MM.1S (cell line): Measurements from ENCODE around the gene METTL24.

Source experiments
- DNase-seq: peaks from one replicate; pipeline ENCODE4 v3.0.0-alpha.2; 2015
- H2AFZ ChIP-seq: fragments of 300-600 bp; sonication (generic); 2 replicates; pipeline ENCODE4 v1.6.0; 2016; ENCODE audit warnings: antibody characterized with exemption, low read length
- H3F3A ChIP-seq: fragments of 300-600 bp; sonication (generic); 2 replicates; pipeline ENCODE4 v1.6.1; 2016; ENCODE audit warnings: mild to moderate bottlenecking, antibody characterized with exemption, low read length, moderate library complexity, mixed read lengths; ENCODE audit not compliant: insufficient read depth
- H3K27ac ChIP-seq: fragments of 300-600 bp; sonication (generic); 2 replicates; pipeline ENCODE4 v1.5.1; 2016; ENCODE audit warnings: mild to moderate bottlenecking, low read length
- H3K27me3 ChIP-seq: fragments of 300-600 bp; sonication (generic); replicated peaks from 2 replicates; pipeline ENCODE4 v1.6.0; 2016; ENCODE audit warnings: low read length; ENCODE audit not compliant: insufficient read depth
- H3K36me3 ChIP-seq: fragments of 300-600 bp; sonication (generic); replicated peaks from 2 replicates; pipeline ENCODE4 v1.6.1; 2016; ENCODE audit warnings: mild to moderate bottlenecking, low read length, mixed read lengths; ENCODE audit not compliant: insufficient read depth
- H3K4me1 ChIP-seq: fragments of 300-600 bp; sonication (generic); 2 replicates; pipeline ENCODE4 v1.6.1; 2016; ENCODE audit warnings: low read length, mixed read lengths
- H3K4me2 ChIP-seq: fragments of 300-600 bp; sonication (generic); 2 replicates; pipeline ENCODE4 v1.6.0; 2016; ENCODE audit warnings: low read depth, low read length
- H3K4me3 ChIP-seq: fragments of 300-600 bp; sonication (generic); 2 replicates; pipeline ENCODE4 v1.5.1; 2016; ENCODE audit warnings: low read length, mixed read lengths
- H3K79me2 ChIP-seq: fragments of 300-600 bp; sonication (generic); 2 replicates; pipeline ENCODE4 v1.6.1; 2016; ENCODE audit warnings: mixed run types, low read length, mixed read lengths
- H3K9ac ChIP-seq: fragments of 300-600 bp; sonication (generic); 2 replicates; pipeline ENCODE4 v1.6.1; 2016; ENCODE audit warnings: low read length, mixed read lengths
- H3K9me2 ChIP-seq: fragments of 300-600 bp; sonication (generic); replicated peaks from 2 replicates; pipeline ENCODE4 v1.6.1; 2016; ENCODE audit warnings: mild to moderate bottlenecking, low read length, mixed read lengths; ENCODE audit not compliant: insufficient read depth
- H3K9me3 ChIP-seq: fragments of 300-600 bp; sonication (generic); replicated peaks from 2 replicates; pipeline ENCODE4 v1.6.1; 2016; ENCODE audit warnings: mild to moderate bottlenecking, low read length, mixed read lengths; ENCODE audit not compliant: insufficient read depth
- H4K20me1 ChIP-seq: fragments of 300-600 bp; sonication (generic); 2 replicates; pipeline ENCODE4 v1.6.1; 2016; ENCODE audit warnings: mild to moderate bottlenecking, low read length, moderate library complexity, mixed read lengths; ENCODE audit not compliant: insufficient read depth
- CTCF ChIP-seq: fragments of 300-600 bp; sonication (generic); IDR thresholded peaks from 2 replicates; pipeline ENCODE4 v1.5.1; 2016; ENCODE audit warnings: antibody characterized with exemption, low read length, mixed read lengths
- EZH2 ChIP-seq: fragments of 300-600 bp; sonication (generic); optimal IDR thresholded peaks from 2 replicates; pipeline ENCODE3; 2017; ENCODE audit warnings: low read depth, mild to moderate bottlenecking, antibody characterized with exemption, low read length, mixed read lengths
- EZH2phosphoT487 ChIP-seq: fragments of 300-600 bp; sonication (generic); IDR thresholded peaks from 2 replicates; pipeline ENCODE4 v1.6.1; 2018; ENCODE audit warnings: antibody characterized with exemption, low read length

The METTL24 gene

GRCh38 chr6:110320307-110320706 is 37.8 kb downstream of the METTL24 start:
- Histone ChIP-seq H3K9me2 (no peaks in the 10 kb centered on the region), H3K9me3 (no peaks in the 10 kb centered on the region), H3K4me1 (no peaks in the 10 kb centered on the region), H3K27ac (no peak overlapping the region), H2AFZ (no peak overlapping the region), H3K4me2 (no peak overlapping the region), H4K20me1 (no peaks in the 10 kb centered on the region), H3K27me3 (no peaks in the 10 kb centered on the region), H3F3A (no peaks in the 10 kb centered on the region), H3K79me2 (no peaks in the 10 kb centered on the region), H3K36me3 (no peaks in the 10 kb centered on the region), H3K9ac (no peak overlapping the region), H3K4me3 (no peak overlapping the region)
- no peak for DNase-seq
- TF ChIP-seq CTCF, result no peak
- TF ChIP-seq EZH2phosphoT487, result no peak

- Histone ChIP-seq H3K27me3 (no peaks in the 10 kb centered on the region), H3K9ac (no peak overlapping the region), H3K4me2 (no peak overlapping the region), H2AFZ (no peak overlapping the region), H3K9me2 (no peaks in the 10 kb centered on the region), H3K4me1 (no peaks in the 10 kb centered on the region), H3K79me2 (no peaks in the 10 kb centered on the region), H3F3A (no peaks in the 10 kb centered on the region), H4K20me1 (no peaks in the 10 kb centered on the region), H3K4me3 (no peak overlapping the region), H3K9me3 (no peaks in the 10 kb centered on the region), H3K36me3 (no peaks in the 10 kb centered on the region), H3K27ac (no peak overlapping the region)
- TF ChIP-seq CTCF (no peak), EZH2phosphoT487 (no peak), EZH2 (no peak)
- DNase-seq, result no peak
Observed at GRCh38 chr6:110319843-110320242, 38.3 kb downstream of the METTL24 start.

- no peak for DNase-seq
- no peak for TF ChIP-seq EZH2phosphoT487
- TF ChIP-seq CTCF, result no peak
- TF ChIP-seq EZH2, result no peak
Observed at GRCh38 chr6:110319381-110319780, 38.8 kb downstream of the METTL24 start.

More at GRCh38 chr6:110319381-110319780, 38.8 kb downstream of the METTL24 start:
- no peak overlapping the region for H3K4me3 ChIP-seq
- H3K4me2 ChIP-seq, result no peak overlapping the region
- no peaks in the 10 kb centered on the region for H3K27me3 ChIP-seq
- H3K27ac ChIP-seq, result no peak overlapping the region
- H4K20me1 ChIP-seq, result no peaks in the 10 kb centered on the region
- no peaks in the 10 kb centered on the region for H3K9me3 ChIP-seq
- no peak overlapping the region for H2AFZ ChIP-seq
- H3K4me1 ChIP-seq, result no peaks in the 10 kb centered on the region
- H3K79me2 ChIP-seq, result no peaks in the 10 kb centered on the region
- no peaks in the 10 kb centered on the region for H3K36me3 ChIP-seq
- no peak overlapping the region for H3K9ac ChIP-seq
- H3F3A ChIP-seq, result no peaks in the 10 kb centered on the region
- no peaks in the 10 kb centered on the region for H3K9me2 ChIP-seq
